Measurements from ENCODE around the gene CXCL12.

Gene CXCL12

GRCh38 chr10:44361109-44361508 lies 23.8 kb downstream of the CXCL12 start:
- DNase-seq: no peak

- DNase-seq: no peak
These were observed 26.7 kb downstream of the CXCL12 start for GRCh38 chr10:44358080-44358771.

- no peak for DNase-seq
These were observed 27.8 kb downstream of the CXCL12 start for GRCh38 chr10:44357023-44357540.

GRCh38 chr10:44356139-44357022 lies 28.5 kb downstream of the CXCL12 start:
- no peak for DNase-seq

- DNase-seq: no peak
These were observed 29.3 kb downstream of the CXCL12 start for GRCh38 chr10:44355630-44356029.

GRCh38 chr10:44354771-44355170 lies 30.1 kb downstream of the CXCL12 start:
- no peak for DNase-seq

- DNase-seq: no peak
These were observed 31.2 kb downstream of the CXCL12 start for GRCh38 chr10:44353721-44354120.

GRCh38 chr10:44353128-44353390 lies 31.8 kb downstream of the CXCL12 start:
- no peak for DNase-seq

- DNase-seq: no peak
These were observed 32.4 kb downstream of the CXCL12 start for GRCh38 chr10:44352316-44353127.

GRCh38 chr10:44348496-44348895 lies 36.4 kb downstream of the CXCL12 start:
- DNase-seq: no peak

- no peak for DNase-seq
These were observed 37.1 kb downstream of the CXCL12 start for GRCh38 chr10:44347609-44348400.

- DNase-seq: no peak
These were observed 40.2 kb downstream of the CXCL12 start for GRCh38 chr10:44344727-44345126.

- no peak for DNase-seq
These were observed 41.1 kb downstream of the CXCL12 start for GRCh38 chr10:44343843-44344242.

GRCh38 chr10:44341886-44342285 lies 43.0 kb downstream of the CXCL12 start:
- DNase-seq: no peak

- DNase-seq: no peak
These were observed 44.3 kb downstream of the CXCL12 start for GRCh38 chr10:44340557-44340956.

- no peak for DNase-seq
These were observed 45.7 kb downstream of the CXCL12 start for GRCh38 chr10:44339218-44339617.

- no peak for DNase-seq
These were observed 47.8 kb downstream of the CXCL12 start for GRCh38 chr10:44337081-44337480.

- no peak for DNase-seq
These were observed 49.4 kb downstream of the CXCL12 start for GRCh38 chr10:44335330-44336021.

GRCh38 chr10:44334621-44335184 lies 50.2 kb downstream of the CXCL12 start:
- no peak for DNase-seq

- DNase-seq: no peak
These were observed 50.8 kb downstream of the CXCL12 start for GRCh38 chr10:44334091-44334490.

- DNase-seq: no peak
These were observed 51.4 kb downstream of the CXCL12 start for GRCh38 chr10:44333511-44333910.

- DNase-seq: no peak
These were observed 52.4 kb downstream of the CXCL12 start for GRCh38 chr10:44332465-44332864.

Data from suppressor macrophage treated with lipopolysaccharide for 4 hours (primary cell).